Astrocyte of the cerebellum (primary cell): ENCODE measurements around the gene NUDT13.
A peak's percentile ranks its signal among the peaks of the same experiment; 100 is the strongest.
"Not testable (repeated sequence)": the region's sequence is repeated elsewhere in the genome, so short reads cannot be mapped to it uniquely, and the experiment has no call there.

Experiments
- DNase-seq: peaks from one replicate; pipeline ENCODE4 v3.0.0-alpha.2; 2011; ENCODE audit warnings: low read depth
- H3K4me3 ChIP-seq: 2 replicates; pipeline ENCODE4 v1.5.1; 2011; ENCODE audit warnings: mild to moderate bottlenecking, low read depth, low read length, moderate library complexity
- in situ Hi-C: cut with HindIII; loops from 2 replicates; pipeline ENCODE4 v1.10.0; 2017; ENCODE audit warnings: low sequenced_read_pairs
- TF ChIP-seq, protein P1 (sequence below): IDR thresholded peaks from 2 replicates; pipeline ENCODE4 v1.5.1; 2012; ENCODE audit warnings: low read length, low read depth, moderate library complexity, mild to moderate bottlenecking; ENCODE audit errors: missing control alignments

The NUDT13 gene

DNA sequence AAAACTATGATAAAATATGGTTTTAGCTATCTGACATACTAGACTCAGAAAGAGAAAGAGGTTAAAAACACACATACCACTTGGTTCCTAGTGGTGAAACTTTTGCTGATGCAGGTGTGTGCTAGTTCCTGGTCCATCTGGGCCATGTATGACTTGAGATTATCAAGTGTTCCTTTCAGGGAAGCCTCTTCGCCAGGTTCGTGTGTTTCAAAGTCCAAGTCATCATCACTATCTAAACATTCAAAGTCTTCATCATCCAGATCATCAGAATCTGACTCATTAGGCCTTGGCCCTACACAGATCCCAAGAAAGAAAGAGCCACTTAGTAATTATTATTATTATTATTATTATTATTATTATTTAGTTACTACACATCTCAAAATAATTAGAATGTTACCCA is 26.4 kb downstream of the NUDT13 start:
- no peak for DNase-seq

DNA sequence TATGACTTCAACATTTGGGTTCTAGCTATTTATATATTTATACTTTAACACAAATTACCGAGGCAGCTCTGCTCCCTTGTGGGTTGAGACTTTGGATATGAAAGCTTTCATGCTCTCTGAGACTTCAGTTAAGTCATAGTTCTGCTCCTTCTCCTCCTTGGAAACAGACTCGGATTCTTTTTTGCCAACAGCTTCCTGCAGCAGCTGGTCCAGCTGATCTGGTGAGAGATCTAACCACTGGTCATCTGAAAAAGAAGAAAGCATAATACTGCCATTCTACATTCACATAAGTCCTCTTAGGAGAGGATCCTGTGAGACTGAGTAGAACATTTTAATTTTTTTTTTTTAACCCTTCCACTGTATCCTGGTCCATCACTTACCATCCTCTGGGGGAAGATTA is 29.0 kb downstream of the NUDT13 start:
- H3K4me3 ChIP-seq, result no peak overlapping the region
- in situ Hi-C loops, result loop anchor here (5.0 kb wide), 1 partner anchor 87 kb away; no protein-coding TSS in a partner anchor
- no peak for DNase-seq
- TF ChIP-seq, protein P1, sequence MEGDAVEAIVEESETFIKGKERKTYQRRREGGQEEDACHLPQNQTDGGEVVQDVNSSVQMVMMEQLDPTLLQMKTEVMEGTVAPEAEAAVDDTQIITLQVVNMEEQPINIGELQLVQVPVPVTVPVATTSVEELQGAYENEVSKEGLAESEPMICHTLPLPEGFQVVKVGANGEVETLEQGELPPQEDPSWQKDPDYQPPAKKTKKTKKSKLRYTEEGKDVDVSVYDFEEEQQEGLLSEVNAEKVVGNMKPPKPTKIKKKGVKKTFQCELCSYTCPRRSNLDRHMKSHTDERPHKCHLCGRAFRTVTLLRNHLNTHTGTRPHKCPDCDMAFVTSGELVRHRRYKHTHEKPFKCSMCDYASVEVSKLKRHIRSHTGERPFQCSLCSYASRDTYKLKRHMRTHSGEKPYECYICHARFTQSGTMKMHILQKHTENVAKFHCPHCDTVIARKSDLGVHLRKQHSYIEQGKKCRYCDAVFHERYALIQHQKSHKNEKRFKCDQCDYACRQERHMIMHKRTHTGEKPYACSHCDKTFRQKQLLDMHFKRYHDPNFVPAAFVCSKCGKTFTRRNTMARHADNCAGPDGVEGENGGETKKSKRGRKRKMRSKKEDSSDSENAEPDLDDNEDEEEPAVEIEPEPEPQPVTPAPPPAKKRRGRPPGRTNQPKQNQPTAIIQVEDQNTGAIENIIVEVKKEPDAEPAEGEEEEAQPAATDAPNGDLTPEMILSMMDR, result no peak

More for the DNA sequence above, 26.4 kb downstream of the NUDT13 start:
- H3K4me3 ChIP-seq, result no peak overlapping the region
- TF ChIP-seq, protein P1, result no peak
- in situ Hi-C loops, result loop anchor here (5.0 kb wide), 1 partner anchor 84 kb away; no protein-coding TSS in a partner anchor

DNA sequence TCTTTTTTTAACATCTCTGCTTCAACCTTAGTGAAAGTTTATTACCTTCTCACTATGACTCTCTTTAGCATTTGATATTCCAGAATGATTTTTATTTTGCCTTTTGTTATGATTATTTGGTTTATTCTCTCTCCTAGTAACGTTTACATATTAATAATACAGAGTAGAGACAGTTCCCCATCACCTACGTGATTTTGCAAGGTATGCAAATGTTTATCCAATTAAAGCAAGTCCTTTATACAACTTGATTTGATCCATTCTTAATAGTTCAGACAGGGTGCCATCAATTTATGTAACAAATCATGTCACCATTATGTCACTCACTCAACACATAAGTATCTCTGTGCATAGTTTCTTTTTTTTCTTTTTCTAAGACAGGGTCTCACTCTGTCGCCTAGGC is 31.3 kb downstream of the NUDT13 start:
- in situ Hi-C loops, result no loop called here
- no peak for DNase-seq
- H3K4me3 ChIP-seq, result no peak overlapping the region
- TF ChIP-seq, protein P1, result no peak

DNA sequence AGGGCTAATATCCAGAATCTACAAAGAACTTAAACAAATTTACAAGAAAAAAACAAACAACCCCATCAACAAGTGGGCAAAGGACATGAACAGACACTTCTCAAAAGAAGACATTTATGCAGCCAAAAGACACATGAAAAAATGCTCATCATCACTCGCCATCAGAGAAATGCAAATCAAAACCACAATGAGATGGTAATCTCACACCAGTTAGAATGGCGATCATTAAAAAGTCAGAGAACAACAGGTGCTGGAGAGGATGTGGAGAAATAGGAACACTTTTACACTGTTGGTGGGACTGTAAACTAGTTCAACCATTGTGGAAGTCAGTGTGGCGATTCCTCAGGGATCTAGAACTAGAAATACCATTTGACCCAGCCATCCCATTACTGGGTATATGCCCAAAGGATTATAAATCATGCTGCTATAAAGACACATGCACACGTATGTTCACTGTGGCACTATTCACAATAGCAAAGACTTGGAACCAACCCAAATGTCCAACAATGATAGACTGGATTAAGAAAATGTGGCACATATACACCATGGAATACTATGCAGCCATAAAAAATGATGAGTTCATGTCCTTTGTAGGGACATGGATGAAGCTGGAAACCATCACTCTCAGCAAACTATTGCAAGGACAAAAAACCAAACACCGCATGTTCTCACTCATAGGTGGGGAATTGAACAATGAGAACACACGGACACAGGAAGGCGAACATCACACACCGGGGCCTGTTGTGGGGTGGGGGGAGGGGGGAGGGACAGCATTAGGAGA is 40.6 kb downstream of the NUDT13 start:
- DNase-seq, H3K4me3 ChIP-seq, in situ Hi-C loops: not testable (repeated sequence)

DNA sequence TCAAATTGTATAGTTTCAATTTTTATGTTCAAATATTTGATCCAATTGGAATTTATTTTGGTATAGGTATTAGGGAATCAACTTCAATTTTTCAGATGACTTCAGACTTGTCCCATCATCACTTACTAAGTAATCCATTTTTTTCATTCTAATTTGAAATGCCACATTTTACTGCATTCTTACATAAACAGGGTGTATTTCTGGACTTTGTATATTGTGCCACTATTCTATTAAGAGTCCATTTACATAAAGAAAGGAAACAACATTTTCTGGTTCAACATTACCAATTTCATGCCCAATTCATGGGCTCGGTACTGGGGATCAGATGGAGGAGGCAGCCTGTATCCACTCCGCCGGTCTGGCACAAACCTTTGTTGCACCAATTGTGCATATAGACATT is 41.8 kb downstream of the NUDT13 start:
- TF ChIP-seq, protein P1, result no peak
- no peak overlapping the region for H3K4me3 ChIP-seq
- DNase-seq, result no peak
- in situ Hi-C loops, result no loop called here

DNA sequence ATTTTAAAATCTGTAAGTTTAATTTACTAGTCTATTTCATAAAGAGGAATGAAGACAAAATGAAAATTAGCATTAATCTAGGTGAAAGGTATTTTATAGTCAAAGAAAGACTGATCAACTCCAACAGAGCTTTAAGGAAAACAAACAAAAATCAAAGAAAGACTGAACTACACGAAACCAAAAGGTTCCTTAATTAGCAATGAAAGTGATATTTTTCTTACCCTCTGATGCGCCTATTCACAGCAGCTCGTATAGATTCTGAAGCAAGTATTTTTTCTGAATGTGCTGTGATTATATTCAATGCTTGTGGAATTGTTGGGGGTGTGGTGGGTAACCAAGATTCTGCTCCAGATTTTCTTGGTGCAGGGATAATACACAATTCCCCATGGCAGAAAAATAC is 45.8 kb downstream of the NUDT13 start:
- H3K4me3 ChIP-seq, result no peak overlapping the region
- in situ Hi-C loops, result no loop called here
- no peak for DNase-seq
- TF ChIP-seq, protein P1, result no peak

DNA sequence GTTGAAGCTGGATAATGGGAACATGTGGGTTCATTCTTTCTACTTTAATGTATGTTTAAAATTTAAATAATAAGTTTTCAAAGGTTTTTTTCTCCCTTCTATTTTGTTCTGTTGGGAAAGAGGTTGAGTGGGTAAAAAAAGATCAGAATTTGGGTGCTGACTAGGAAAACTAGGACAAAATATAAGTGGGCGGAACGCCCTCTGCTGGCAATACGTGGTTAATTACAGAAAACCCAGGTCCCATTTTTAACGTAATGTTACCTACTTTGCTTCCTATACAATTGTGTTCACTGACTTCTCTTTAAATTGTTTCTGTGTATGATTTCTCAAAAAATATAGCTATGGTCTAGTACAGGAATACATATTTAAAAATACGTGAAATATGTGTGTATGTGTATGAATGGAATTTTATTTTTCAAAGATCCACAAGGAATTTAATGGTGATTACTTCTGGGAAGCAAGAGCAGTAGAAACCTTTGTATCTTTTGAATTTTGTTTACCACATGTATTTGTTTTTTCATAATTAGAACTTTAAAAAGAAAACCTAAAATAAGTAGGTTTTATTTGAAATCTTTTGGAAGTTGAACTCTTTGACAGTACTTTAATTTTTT is 48.9 kb downstream of the NUDT13 start:
- H3K4me3 ChIP-seq, result no peak overlapping the region
- TF ChIP-seq, protein P1, result peak; percentile 74
- peak; percentile 20 for DNase-seq
- in situ Hi-C loops, result no loop called here
